NCI-H1092 treated with DMSO at 0.1 percent for 48 hours (cell line): ENCODE results near the gene FOXL3.
"Not testable (repeated sequence)": the region's sequence is repeated elsewhere in the genome, so short reads cannot be mapped to it uniquely, and the experiment has no call there.

Source experiments
- DNase-seq: peaks from one replicate; lab custom pipeline; 2025; lab: John Stamatoyannopoulos, UW

FOXL3 gene

GRCh38 chr7:289209-289755 lies 688 bp upstream of the FOXL3 start:
- DNase-seq, result no peak

- no peak for DNase-seq
Measured at GRCh38 chr7:290554-291372, 793 bp downstream of the FOXL3 start.

GRCh38 chr7:291373-292092 lies 1.6 kb downstream of the FOXL3 start:
- DNase-seq, result no peak

- no peak for DNase-seq
Measured at GRCh38 chr7:292226-292625, 2.3 kb downstream of the FOXL3 start.

GRCh38 chr7:292826-293225 lies 2.9 kb downstream of the FOXL3 start:
- no peak for DNase-seq

GRCh38 chr7:293681-294439 lies 3.9 kb downstream of the FOXL3 start:
- no peak for DNase-seq

- no peak for DNase-seq
Measured at GRCh38 chr7:294440-295154, 4.6 kb downstream of the FOXL3 start.

GRCh38 chr7:295155-296154 lies 5.5 kb downstream of the FOXL3 start:
- DNase-seq, result no peak

- DNase-seq, result no peak
Measured at GRCh38 chr7:296373-296945, 6.5 kb downstream of the FOXL3 start.

GRCh38 chr7:297141-297540 lies 7.2 kb downstream of the FOXL3 start:
- DNase-seq, result not testable (repeated sequence)

- DNase-seq, result no peak
Measured at GRCh38 chr7:297611-298374, 7.8 kb downstream of the FOXL3 start.

GRCh38 chr7:298375-298702 lies 8.4 kb downstream of the FOXL3 start:
- no peak for DNase-seq

- no peak for DNase-seq
Measured at GRCh38 chr7:298743-299142, 8.8 kb downstream of the FOXL3 start.

- no peak for DNase-seq
Measured at GRCh38 chr7:299169-299568, 9.2 kb downstream of the FOXL3 start.

- no peak for DNase-seq
Measured at GRCh38 chr7:299628-300027, 9.7 kb downstream of the FOXL3 start.

GRCh38 chr7:300048-300447 lies 10.1 kb downstream of the FOXL3 start:
- no peak for DNase-seq

GRCh38 chr7:300546-301290 lies 10.7 kb downstream of the FOXL3 start:
- no peak for DNase-seq

- no peak for DNase-seq
Measured at GRCh38 chr7:301291-302053, 11.5 kb downstream of the FOXL3 start.
